C1 segment of cervical spinal cord (tissue), 14 donors: ENCODE measurements around the gene OR51A2.
"Not testable (repeated sequence)": the region's sequence is repeated elsewhere in the genome, so short reads cannot be mapped to it uniquely, and the experiment has no call there.

ENCODE experiments used
- DNase-seq, 14 donors: peaks; one replicate each; lab custom pipeline; 2025; lab: John Stamatoyannopoulos, UW

Gene OR51A2, protein sequence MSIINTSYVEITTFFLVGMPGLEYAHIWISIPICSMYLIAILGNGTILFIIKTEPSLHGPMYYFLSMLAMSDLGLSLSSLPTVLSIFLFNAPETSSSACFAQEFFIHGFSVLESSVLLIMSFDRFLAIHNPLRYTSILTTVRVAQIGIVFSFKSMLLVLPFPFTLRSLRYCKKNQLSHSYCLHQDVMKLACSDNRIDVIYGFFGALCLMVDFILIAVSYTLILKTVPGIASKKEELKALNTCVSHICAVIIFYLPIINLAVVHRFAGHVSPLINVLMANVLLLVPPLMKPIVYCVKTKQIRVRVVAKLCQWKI

DNA sequence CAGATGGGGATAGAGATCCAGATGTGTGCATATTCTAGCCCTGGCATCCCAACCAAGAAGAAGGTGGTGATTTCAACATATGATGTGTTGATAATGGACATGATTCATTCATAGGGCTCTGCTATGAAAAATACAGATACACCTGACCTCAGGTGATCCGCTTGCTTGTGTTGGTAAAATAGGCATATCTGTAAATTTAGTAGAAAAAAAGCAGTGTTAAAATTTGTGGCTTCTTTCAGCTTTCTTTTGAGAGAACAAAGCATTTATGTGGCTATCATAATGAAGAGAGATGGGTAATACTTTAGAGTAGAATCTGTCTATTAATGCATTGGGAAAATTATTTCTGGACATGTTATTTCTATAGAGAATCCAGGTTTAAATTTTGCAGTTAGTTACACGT lies at the start of gene OR51A2:
Gene OR51A2 (minus strand): TSS at position 101 of the 400 bp plus-strand sequence. CDS start 0 bp downstream, at position 101.
- DNase-seq, result not testable (repeated sequence)

DNA sequence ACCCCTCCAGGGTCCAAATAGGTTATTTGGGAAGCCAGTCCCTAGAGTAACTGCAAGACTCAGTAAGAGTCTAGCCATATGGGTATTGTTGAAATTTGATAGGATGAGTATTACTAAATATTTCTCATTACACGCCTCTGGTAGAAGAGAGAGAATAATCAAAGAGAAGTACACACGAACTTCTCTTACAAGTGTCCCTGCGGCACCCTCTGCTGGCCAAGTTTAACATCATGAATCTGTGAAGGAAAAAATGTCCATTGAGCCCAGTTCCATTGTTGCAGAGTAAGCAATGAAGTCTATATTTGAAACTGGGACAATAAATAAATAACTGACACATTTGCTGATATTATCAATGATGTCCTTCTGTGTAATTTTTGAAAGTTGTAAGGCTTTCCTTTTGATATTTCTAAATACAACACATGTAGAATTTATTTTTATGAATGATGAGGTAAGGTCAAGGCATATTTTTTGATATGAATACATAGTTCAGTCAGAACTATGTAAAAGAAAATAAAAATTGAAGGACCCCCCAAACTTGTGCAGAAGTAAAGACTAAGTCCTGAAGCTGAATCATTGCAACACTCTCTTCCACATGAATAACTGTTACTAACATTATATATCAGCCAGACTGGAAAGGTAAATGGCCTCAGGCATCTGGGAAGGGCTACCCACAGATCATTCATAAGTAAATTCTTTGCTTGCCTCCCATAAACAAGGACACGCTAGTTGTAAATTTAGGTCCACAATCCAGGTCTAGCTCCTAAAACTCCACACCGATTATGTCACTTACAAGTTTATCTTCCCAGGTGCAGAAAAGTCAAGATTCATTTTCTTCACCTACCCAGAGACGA lies 49.1 kb upstream of the OR51A2 start:
- DNase-seq, result peak in 5 of 14 donors; percentile 0 to 15 (median 2)

DNA sequence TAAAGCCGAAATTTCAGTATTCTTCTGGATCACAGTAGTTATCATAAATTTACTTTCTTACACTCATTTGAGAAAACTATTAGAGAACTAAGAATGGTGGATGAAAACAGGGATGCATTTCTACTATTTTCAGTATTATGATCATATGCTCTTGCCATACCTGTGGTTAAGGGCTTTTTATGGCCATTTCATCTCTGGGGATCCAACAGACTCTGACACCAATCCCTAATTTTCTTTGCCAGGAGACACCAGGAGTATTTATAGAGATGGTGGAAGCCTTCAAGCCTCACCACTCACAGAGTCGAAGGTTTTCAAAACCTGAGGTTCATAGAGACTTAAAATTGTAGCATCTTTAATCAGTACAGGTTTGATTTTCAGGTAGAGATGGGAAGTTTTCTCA lies 39.0 kb upstream of the OR51A2 start, which contains the start of gene OR51L1:
Gene OR51L1 (plus strand): TSS at position 301 of the 400 bp plus-strand sequence. CDS start 4,132 bp downstream, outside the sequence.
- no peak for DNase-seq

DNA sequence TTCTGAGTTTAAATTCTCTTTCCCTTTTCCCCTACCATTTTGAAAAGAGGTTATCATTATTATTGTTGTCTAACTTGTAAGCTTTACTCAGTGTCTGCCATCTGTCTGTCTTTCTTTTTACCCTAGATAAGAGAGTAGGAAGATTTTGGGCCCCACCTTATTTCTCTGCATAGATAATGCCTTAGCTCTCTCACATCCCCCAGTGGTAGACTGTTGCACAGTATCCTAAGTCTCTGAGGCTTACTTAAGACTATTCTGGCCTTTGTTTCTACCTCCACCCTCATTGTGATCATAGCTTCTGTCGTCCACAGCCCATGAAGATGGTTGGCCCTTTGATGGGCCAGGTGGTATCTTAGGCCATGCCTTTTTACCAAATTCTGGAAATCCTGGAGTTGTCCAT lies 35.5 kb upstream of the OR51A2 start:
- no peak for DNase-seq

DNA sequence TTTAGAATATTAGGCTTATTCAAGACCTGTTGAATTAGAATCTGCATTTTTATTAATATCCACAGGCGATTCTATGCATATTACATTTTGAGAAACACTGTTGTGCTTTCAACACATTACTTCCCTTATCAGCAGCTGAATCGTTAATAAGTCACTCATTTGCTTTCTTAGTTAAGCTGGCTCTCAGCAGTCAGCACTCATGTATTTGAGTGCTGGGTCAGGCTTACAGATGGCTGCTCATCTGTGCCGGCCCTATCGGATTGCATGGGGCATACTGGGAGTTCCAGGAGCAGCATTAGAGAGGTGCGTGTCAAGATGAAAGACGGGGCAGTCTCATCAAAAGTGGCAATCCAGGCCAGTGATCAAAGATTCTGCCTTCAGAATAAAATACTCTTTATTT lies 28.3 kb upstream of the OR51A2 start:
- DNase-seq, result no peak

DNA sequence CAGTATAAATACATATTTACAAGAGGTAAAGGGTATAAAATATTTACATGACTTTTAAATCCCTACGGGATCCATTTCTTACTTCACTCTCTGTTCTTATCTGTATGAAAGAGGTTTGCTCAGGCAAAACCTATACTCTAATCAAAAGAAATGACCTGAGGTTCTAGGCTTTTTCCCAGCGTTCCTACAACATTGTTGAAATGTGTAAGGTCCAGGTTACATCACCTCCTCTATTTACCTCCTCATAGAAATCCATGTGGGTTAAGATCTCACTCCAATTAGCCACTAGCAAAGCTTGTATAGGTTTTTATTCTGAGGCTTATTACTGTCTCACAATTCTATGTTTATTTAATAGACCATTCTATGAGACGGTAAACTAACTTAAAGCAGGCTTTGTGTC lies 27.2 kb upstream of the OR51A2 start:
- no peak for DNase-seq

DNA sequence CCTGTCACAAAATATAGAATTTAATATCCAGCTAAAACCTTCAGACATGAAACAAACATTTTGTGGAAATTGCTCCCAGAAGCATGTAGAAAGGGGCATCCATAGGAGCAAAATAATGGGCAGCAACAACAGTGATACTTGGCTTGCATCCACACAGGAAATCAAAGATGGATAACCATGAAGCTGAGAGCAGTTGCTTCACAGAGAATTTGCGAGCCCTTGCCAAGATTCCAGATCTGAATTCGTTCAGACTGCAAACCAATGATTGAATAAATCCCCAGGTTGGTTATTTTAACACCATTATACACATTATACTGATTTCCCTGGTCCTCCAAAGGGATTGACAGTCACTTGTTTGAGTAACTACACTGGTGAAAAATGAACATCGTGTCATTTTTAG lies 23.5 kb upstream of the OR51A2 start:
- DNase-seq, result peak in 1 of 14 donors; percentile 3

DNA sequence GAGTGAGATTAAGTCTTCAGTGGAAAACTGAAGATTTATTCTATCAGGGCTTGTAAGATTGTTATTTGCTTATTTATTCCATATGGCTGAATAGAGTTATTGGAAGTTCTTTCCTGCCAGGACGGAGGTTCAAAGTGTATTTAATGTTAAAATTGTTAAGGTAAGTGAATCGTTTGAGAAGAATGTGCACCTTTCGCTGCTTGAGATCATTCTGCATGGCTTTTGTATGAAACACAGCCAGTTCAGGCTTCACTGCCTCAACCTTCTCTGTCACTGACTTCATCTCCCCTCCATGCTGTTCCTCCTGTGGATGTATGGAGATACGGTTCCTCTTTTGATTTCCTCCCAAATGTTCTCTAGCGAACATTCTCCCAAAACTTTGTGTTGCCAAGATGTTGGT lies 19.9 kb upstream of the OR51A2 start:
- no peak for DNase-seq

DNA sequence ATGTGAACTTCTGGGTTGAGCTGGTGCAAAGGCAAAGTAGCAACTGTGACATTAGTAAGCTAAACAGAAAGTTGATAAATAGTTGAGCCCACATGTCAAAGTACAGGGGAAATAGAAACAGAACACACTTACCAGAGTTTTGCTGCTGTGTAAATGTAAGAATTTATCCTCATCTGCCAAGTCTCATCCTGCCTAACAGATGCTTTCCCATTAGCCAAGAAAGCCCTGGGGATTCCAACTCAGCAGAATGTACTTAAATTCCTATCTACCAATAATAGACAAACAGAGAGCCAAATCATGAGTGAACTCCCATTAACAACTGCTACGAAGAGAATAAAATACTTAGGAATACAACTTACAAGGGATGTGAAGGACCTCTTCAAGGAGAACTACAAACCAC lies 7.3 kb upstream of the OR51A2 start:
- no peak for DNase-seq

DNA sequence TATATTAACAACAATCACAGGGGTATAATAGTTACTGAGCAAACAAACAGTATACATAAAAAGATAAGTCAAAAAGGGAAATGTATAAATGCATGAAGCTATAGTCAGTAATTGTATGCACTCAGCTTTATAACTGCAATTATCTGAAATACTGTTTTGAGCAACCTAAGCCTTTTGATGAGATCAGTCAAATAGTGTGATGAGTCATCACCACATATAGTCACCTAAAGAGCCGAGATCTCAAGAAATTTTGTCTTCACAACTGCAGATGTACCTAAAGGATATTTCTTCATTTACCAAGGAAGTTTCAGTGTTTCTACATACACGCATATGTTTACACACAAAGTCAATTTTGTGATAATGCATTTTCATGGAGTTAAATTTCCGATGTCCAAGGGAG lies 5.4 kb upstream of the OR51A2 start:
- no peak for DNase-seq

DNA sequence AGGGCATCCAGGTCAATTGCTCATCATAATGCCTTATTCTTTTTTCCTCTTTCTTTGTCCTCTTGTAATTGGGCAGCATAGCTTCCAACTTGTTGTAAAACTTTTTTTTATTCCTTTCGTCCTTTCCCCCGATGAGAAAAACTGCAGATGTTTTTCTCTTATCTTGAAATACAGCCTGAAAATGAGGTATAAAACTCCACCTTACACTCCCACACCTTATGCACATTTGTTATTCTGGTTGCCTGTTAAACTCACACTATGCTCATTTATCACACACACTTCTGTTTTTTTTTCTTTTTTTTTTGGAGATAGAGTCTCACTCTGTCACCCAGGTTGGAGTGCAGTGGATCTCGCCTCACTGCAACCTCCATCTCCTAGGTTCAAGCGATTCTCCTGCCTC lies 1.9 kb upstream of the OR51A2 start:
- DNase-seq, result no peak

DNA sequence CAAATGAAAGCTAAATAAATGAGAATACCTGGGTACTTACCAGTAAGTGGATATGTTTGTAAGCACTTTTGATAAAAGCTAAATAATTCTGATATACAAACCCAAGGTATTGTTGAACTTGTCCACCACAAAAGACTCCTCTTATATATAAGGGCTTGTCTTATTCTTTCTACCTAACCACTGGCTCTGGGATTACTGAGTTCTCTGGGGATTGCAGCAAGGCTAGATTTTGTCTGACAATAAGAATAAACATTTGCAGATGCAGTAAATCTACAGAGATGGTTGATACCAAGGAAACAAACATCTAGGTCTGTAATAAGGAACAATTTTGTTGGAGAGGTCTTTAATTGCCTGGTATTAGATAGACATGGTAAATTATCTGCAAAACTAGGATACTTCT lies 8.0 kb downstream of the OR51A2 start, which contains the start of gene OR51A4:
Gene OR51A4 (minus strand): TSS at position 101 of the 400 bp plus-strand sequence. CDS start 505 bp downstream, outside the sequence.
- no peak for DNase-seq

DNA sequence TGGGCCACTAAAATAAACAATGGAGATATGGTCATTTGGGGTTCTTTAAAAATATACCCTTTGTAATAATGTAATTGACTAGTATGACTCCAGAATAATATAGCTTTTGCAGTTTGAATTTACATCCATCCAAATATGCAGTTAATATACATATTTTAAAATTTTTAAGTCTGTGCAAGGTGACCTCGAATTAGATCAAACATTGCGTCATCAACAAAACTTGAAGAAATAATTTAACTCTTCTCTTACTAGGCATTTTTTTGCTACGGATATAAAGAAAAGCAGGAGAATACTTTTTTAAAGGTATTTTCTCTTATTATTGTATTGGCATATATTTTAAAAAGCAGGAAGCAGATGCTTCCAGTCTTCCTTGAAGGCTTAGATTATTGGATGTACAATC lies 18.8 kb downstream of the OR51A2 start:
- no peak for DNase-seq

DNA sequence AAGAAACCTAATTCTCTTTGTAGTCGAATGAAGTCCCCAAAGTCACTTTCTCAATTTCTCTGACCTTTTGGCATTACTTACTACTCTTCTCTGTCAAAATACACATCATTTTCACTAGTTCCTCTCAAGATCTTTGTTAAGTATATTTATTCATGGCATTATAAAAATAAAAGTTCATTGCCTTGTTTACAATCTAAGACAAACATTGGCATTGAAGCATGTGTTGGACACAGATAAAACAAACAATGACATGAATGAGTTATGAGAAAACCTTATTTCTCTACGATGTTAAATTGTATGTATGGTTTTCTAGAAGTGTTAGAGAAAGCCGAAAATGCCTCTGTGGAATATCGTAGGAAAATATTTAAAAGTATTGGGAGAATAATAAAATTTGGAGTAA lies 22.8 kb downstream of the OR51A2 start:
- DNase-seq, result no peak

DNA sequence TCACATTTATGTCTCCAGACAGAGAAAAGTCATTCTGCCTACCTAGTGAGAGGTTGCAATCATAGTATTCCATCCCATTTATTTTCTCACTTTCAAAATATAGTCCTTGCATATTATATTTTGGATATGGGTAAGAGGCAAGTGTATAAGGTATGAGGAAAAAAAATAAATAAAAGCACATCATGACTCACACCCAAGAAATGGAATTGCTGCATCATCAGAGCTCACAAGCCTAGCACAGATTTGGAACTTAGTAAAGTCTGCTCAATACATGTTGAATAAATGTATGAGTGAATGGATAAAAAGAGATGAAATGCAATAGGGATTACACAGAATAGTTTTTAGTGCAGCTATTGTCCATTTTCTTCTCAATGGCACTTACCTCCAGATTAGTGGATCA lies 28.9 kb downstream of the OR51A2 start:
- no peak for DNase-seq

DNA sequence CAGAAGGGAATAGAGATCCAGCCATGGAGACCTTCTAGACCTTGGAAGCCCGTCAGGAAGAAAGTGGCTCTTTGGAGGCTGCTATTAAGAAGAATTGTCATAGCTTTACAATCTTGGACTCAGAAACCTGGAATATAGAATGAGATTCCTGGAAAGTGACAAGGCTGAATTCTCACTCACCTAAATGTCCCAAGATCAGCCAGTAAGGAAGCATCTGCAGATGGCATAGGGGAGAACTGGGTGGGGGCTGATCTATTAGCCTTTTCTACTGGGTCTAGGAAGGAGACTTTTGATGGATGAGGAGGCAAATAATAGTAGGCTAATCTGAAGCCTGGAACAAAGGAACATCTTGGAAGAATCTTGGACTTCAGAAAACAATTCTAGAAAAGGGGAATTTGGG lies 31.3 kb downstream of the OR51A2 start, which contains the start of gene OR51G1:
Gene OR51G1 (minus strand): TSS at position 101 of the 400 bp plus-strand sequence. CDS start 0 bp downstream, at position 101.
- no peak for DNase-seq

DNA sequence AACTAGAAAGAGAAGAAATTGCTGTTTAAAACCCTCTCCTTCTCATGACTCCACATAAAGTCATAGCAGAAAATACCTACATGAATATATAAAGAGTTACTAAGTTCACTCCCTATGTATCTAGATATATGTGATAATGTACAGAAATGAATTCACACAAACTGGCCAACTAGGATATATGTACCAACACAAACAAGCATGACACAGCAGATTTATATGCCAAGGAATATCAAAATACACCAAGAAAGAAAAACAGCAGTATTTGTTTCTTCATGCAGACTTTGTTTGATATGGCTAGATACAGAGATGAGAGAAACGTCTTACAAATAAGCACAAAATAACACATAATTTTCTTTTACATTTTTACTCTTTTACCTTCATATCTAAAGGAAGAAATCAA lies 33.2 kb downstream of the OR51A2 start:
- no peak for DNase-seq

DNA sequence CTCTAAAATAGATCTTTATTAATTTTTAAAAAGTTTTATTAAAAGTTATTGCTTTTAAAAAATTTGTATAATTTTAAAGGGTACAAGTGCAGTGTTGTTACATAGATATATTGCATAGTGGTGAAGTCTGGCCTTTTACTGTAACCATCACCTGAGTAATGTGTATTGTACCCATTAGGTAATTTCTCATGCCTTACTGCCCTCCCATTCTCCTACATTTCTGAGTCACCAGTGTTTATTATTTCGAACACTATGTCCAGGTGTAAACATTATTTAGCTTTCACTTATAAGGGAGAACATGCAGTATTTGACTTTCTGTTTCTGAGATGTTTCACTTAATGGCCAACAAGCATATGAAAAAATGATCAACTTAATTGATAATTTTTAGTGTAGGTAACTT lies 33.7 kb downstream of the OR51A2 start:
- no peak for DNase-seq

DNA sequence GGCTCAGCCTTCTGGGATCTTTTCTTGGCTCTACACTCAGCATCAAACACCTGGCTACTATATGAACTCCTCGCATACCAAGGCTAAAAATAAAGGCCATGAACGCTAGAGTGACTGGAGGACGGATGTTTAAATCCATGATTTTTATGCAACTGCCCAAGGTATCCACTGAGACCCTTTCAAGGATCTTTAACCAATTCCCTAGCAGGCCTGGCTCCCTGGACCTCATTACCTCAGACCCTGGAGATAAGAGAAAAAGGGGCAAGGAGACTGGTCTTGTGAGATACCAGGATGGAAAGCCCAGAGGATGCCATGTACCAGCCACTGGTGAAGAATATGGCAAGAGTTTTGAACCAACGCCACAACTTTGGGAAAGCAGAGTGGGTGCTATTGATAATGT lies 36.3 kb downstream of the OR51A2 start, which contains the start of gene OR51G2:
Gene OR51G2 (minus strand): TSS at position 101 of the 400 bp plus-strand sequence. CDS start 3,687 bp downstream, outside the sequence.
- no peak for DNase-seq

DNA sequence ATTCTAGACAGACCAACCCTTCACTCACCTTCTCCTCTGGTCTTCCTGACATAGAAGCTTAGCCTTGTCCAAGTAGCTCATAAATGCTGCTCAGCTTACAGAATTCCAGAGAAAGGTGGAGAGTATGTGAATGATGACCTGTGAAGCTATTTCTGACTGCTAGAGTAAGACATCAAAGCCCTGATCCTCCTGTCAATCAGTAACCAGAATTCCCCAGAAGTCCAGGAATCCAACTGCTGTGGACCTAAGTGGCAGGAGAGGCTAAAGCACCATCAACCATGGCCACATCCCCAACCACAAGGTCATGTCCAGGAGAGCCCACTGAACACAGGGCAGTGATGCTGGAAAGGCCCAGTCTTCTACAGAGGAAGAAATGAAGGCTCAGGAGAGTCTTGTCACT lies 38.9 kb downstream of the OR51A2 start:
- no peak for DNase-seq
